CD4-positive, alpha-beta T cell treated with Interleukin-17A for 4 hours (primary cell): Measurements from ENCODE around the gene NPIPA5.
"Not testable (repeated sequence)": the region's sequence is repeated elsewhere in the genome, so short reads cannot be mapped to it uniquely, and the experiment has no call there.

Source experiments
- DNase-seq: peaks from one replicate; pipeline ENCODE4 v3.0.0-alpha.2; 2020; ENCODE audit warnings: mixed read lengths

The NPIPA5 gene

GRCh38 chr16:15378194-15378593 lies at the start of gene NPIPA5:
TSS of gene NPIPA5 (minus strand) at chr16:15378294. CDS start at chr16:15378294, 0 bp downstream.
- DNase-seq: not testable (repeated sequence)

DNA sequence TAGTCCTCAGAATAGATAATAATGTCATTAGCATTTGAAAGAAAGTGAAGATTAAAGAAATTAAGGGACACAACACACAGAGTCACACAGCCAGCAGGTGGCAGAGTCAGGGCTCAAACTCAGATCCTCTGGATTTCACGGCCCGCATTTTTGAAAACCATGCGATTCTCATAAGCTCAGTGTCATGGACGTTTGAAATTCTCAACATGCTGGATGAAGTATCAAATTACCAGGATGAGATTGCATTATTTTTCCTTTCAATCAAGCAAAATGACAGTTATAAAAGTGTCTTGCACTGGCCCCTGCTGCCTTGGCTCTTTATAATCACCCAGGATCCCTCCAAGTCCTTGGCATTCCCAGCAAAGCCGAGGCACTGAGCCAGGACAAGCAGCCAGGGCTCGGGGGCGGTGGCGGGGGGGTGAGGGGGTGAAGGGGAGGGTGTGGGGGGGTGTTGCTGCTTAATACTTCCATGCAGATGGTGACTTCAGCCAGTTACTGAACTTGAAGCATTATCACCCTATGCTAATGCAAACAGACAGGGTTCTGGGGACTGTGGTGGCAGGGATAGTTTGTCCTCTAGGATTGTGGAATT lies 49.6 kb upstream of the NPIPA5 start:
- peak; percentile 72 for DNase-seq

GRCh38 chr16:15426796-15427195 lies 48.7 kb upstream of the NPIPA5 start:
- no peak for DNase-seq

DNA sequence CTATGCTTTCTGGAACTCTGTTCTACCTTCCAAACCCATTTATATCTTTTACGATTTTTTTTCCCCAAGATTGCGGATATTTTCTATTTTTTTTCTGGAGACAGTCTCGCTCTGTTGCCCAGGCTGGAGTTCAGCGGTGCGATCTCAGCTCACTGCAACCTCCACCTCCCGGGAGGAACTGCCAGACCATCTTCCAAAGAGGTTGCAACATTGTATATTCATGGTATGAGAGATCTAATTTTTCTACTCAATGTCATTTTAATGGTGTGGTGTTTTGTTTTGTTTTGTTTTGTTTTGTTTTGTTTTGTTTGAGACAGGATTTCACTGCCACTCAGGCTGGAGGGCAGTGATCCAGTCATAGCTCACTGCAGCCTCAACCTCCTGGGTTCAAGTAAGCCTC lies 47.8 kb upstream of the NPIPA5 start:
- no peak for DNase-seq

DNA sequence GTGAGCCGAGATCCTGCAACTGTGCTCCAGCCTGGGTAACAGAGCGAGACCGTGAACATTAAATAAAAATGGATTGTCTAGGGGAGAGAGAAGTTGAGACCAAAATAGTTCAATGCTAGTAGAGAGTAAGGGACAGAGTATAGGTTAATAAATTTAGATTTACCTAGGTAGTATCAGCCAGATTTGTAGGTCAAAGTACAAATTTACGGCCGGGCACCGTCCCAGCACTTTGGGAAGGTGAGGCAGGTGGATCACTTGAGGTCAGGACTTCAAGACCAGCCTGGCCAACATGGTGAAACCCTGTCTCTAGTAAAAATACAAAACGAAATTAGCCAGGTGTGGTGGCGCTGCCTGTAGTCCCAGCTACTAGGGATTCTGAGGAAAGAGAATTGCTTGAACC lies 44.1 kb upstream of the NPIPA5 start:
- DNase-seq: no peak

DNA sequence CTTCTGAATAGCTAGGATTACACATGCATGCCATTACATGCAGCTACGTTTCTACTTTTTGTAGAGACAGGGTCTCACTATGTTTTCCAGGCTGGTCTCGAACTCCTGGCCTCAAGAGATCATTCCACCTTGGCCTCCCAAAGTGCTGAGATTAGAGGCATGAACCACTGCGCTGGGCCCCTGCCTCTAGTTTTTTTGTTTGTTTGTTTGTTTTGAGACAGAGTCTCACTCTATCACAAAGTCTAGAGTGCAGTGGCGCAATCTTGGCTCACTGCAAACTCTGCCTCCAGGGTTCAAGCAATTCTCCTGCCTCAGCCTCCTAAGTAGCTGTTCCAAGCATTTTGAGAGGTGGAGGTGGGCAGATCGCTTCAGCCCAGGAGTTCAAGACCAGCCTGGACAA lies 43.6 kb upstream of the NPIPA5 start:
- DNase-seq: not testable (repeated sequence)

DNA sequence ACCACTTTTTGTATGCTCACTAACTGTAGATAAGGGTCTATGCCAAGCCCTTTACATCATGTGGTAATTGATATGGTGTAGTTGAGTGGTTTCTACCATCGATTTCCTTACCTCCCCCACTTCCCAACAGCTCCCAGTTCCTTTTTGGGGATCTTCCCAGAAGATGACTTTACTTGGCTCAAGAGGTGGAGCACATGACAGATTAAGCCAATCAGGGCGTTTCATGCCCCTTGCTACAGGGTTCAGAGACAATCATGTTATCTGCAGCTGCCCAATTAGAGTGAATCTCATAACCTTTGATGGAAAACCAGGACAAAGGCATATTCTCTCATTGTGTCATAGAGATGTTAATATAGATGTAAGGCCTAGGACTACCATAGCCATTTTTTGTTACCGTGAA lies 40.1 kb upstream of the NPIPA5 start:
- DNase-seq: no peak

GRCh38 chr16:15417197-15417596 lies 39.1 kb upstream of the NPIPA5 start:
- DNase-seq: no peak

GRCh38 chr16:15415511-15415985 lies 37.5 kb upstream of the NPIPA5 start:
- DNase-seq: no peak

DNA sequence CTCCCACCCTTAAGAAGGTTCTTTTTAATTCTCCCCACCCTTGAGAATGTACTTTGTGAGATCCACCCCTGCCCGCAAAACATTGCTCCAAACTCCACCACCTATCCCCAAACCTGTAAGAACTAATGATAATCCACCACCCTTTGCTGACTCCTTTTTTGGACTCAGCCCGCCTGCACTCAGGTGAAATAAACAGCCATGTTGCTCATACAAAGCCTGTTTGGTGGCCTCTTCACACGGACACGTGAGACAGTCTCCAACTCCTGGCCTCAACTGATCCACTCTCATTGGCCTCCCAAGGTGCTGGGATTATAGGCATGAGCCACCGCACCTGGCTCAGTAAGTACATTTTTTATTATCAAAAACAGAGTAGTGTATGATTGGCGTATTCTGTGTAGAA lies 31.4 kb upstream of the NPIPA5 start:
- not testable (repeated sequence) for DNase-seq

DNA sequence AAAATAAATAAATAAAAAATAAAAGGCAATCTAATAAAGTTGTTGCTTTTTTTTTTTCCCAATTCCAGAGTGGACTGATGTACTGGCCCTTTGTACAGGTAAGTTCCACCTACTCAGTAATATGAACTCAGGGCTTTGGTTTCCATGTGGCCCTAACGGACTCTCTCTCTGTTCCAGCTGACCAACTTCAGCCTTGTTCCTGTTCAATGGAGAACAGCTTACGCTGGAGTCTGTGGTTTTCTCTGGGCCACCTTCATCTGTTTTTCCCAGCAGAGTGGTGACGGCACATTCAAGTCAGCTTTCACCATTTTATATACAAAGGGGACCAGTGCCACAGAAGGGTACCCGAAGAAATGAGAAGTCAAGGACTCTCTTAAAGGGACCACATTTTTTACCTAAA lies 29.7 kb upstream of the NPIPA5 start:
- not testable (repeated sequence) for DNase-seq

- no peak for DNase-seq
These were observed 26.7 kb upstream of the NPIPA5 start for GRCh38 chr16:15404792-15405191.

DNA sequence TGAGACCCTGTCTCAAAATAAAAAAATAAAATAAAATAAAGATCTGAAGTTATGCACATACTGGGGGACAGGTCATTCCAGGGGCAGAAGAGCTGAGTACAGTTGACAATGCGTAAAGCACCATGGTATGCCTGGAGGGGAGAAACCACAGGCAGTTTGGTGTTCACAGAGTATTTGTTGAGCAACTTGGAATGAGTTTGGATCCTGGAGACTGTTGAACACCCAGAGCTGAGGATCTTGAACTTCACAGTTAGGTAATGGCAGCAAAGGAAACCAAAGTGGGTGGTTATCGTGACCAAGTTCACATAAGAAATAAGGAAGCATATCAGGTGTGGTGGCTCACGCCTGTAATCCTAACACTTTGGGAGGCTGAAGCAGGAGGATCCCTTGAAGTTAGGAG lies 26.0 kb upstream of the NPIPA5 start:
- not testable (repeated sequence) for DNase-seq

DNA sequence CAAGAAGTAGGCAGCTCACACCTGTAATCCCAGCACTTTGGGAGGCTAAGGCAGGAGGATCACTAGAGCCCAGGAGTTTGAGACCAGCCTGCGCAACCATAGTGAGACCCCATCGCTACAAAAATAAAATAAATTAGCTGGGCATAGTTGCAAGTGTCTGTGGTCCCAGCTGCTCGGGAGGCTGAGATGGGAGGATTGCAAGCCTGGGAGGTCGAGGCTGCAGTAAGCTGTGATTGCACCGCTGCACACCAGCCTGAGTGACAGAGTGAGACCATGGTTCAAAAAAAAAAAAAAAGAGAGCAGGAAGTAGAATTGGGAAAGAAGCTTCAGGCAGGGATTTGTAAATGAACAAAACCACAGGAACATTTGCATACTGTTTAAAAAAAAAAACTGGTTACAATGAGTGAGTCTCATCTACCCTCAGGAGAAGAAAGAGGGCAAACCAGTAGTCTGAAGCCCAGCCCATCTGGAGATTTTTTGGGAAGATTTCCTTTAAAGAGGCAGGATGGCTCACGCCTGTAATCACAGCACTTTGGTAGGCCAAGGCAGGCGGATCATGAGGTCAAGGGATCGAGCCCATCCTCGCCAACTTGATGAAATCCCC lies 25.4 kb upstream of the NPIPA5 start:
- DNase-seq: no peak

GRCh38 chr16:15401972-15402371 lies 23.9 kb upstream of the NPIPA5 start:
- DNase-seq: no peak

DNA sequence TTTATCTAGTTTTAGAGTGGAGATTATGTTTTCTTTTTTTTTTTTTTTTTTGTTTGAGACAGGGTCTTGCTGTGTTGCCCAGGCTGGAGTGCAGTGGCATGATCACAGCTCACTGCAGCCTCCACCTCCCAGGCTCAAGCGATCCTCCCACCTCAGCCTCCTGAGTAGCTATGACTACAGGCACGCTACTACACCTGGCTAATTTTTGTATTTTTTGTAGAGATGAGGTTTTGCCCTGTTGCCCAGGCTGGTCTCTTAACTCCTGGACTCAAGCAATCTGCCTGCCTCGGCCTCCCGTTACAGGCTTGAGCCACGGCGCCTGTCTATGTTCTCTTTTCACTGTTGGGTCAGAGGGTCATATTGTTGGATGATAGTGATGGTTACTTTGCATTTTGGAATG lies 22.2 kb upstream of the NPIPA5 start:
- DNase-seq: not testable (repeated sequence)

DNA sequence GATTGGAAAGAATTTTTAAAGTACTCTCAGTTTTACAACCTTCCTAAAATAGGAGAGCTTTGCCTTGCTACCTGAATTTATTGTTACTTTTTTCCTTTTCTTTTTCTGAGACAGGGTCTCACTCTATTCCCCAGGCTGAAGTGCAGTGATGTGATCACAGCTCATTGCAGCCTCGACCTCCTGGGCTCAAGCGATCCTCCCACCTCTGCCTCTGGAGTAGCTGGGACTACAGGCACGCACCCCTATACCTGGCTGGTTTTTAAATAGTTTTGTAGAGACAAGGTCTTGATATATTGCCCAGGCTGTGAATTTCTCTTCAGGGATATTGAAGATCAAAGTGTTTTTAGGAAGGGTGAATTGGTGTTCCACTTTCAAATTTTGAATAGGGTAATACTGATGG lies 21.2 kb upstream of the NPIPA5 start:
- DNase-seq: no peak

GRCh38 chr16:15398618-15399316 lies 20.7 kb upstream of the NPIPA5 start:
- no peak for DNase-seq

DNA sequence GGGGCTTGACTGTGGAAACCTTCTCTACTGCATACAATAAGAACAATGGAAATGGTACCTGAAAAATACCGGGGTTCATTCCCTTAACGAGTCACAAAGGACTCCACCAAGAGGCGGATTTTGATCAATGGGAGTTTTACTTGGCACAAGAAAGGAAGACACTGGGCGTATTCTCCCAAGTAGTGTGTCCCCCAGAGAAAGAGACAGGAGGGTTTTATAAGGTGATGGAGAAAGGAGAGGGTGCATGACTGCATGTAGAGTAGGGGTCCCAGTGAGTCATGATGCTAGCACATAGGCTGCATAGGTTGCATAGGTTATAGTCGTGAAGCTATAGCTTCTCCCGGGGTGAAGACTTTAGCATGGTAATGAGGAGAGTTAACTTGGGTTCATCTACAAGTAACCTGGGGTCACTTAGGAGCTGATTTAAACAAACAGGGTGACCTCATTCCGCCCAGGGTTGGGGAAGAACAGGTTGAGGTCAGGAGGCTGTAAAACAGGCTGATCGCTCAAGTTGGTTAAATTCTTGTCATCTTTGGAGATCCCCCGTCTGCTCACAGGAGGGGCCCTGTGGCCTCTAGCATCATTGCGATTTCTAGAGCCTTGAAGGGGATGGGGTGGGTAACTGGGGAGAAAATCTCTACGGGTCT lies 19.0 kb upstream of the NPIPA5 start:
- no peak for DNase-seq

- not testable (repeated sequence) for DNase-seq
These were observed 18.4 kb upstream of the NPIPA5 start for GRCh38 chr16:15396509-15396829.

DNA sequence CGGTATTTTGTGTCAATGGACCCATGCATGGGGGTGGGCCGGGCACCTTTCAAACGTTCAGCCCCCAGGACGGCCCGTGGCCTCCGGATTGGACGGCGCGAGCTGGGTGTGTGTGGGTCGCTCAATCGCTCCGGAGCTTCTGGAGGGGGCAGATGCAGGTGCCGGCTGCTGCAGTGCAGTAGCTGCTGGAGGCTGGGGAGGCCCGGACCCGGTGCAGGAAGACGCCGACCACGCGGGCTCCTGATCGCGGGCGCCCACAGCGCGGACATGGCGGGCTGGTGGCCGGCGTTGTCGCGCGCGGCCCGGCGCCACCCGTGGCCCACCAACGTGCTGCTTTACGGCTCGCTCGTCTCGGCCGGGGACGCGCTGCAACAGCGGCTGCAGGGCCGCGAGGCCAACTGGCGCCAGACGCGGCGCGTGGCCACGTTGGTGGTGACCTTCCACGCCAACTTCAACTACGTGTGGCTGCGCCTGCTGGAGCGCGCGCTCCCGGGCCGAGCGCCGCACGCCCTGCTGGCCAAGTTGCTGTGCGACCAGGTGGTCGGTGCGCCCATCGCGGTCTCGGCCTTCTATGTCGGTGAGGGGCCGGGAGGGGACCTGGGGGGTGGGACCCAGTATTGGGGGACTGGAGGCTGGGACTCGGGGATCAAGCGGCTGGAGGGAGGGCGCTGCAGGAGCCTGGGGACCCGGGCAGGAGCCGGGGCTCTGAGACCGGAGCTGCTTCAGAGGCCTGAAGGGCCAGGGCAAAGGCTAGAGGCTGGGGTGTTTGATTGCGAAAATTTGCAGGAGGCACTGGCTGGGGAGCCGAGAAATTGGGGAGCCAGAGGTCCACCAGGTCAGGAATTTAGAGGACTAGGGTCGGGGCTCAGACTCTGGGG lies 17.8 kb upstream of the NPIPA5 start, which contains the start of gene MPV17L:
Gene MPV17L (plus strand): TSS at position 124 of the 878 bp plus-strand sequence. CDS start 144 bp downstream, at position 268.
- not testable (repeated sequence) for DNase-seq

DNA sequence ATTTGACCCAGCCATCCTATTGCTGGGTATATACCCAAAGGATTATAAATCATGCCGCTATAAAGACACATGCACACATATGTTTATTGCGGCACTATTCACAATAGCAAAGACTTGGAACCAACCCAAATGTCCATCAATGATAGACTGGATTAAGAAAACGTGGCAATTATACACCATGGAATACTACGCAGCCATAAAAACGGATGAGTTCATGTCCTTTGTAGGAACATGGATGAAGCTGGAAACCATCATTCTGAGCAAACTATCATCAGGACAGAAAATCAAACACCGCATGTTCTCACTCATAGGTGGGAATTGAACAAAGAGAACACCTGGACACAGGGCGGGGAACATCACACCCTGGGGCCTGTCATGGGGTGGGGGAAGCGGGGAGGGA lies 14.9 kb upstream of the NPIPA5 start:
- not testable (repeated sequence) for DNase-seq

DNA sequence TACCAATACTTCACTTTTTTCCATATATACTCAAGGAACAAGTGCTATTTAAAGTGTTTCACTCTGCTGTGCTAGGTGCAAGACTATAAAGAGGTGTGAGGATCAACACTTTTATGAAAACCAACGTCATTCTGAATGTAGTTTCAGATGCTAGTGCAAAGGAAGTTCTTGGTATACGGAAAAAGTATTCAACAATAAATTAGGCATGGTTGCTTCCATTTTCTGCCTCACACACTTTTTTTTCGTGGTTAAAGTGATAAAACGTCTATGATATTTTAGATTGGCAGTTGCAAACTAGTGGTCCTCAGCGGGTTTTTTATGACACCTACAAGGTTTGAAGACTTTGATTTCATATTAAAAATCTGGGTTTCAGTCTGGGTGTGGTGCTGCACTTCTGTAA lies 11.8 kb upstream of the NPIPA5 start:
- DNase-seq: not testable (repeated sequence)
